HG03196 (cell line): ENCODE data around the gene DDAH2.

ENCODE experiments used
- ATAC-seq: cut with Tn5 transposase; IDR thresholded peaks from one replicate; pipeline ENCODE4 v1.9.1; 2021; ENCODE audit not compliant: unreplicated experiment

The DDAH2 gene

DNA sequence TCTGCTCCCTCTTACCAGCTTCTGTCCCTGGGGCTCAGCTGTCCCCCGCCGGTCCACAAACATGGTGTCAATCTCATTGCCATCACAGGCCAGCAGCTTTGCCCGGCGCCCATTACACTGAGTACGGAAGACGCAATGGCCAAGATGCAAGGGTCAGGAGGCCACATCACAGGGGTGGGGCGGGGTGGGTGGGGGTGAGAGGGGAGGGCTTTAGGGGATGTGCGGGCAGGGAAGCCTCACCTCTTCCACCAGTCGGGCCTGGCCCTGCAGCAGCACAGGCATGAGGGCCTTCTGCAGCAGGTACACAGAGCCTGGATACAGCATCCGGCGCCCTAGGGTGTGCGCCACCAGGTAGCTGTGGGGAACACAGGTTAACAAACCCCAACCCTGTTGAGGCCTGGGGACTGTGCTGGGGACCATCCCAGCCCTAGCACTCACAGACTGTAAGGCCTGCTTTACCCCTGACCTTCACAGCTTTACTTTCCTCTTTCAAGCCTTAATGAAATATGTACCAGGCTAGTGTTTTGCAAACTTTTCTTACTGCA, 37.5 kb downstream of the DDAH2 start:
- ATAC-seq, result no peak

DNA sequence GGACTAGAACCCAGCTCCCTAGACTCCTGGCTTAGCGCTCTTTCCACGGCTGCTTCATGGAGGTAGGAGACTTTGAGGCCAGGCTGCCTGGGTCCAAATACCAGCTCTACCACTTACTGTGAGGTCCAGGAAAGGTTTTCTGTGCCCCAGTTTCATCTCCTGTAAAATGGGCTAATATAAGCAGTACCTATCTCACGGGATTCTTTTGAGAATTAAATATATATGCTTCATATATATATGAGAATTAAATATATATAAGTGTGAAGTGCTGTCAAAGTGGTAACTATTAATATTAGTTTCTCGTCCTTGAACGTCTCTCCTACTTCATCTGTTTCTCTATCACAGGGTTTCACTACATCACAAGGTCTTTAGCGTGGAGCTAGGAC, 38.0 kb downstream of the DDAH2 start:
- no peak for ATAC-seq

DNA sequence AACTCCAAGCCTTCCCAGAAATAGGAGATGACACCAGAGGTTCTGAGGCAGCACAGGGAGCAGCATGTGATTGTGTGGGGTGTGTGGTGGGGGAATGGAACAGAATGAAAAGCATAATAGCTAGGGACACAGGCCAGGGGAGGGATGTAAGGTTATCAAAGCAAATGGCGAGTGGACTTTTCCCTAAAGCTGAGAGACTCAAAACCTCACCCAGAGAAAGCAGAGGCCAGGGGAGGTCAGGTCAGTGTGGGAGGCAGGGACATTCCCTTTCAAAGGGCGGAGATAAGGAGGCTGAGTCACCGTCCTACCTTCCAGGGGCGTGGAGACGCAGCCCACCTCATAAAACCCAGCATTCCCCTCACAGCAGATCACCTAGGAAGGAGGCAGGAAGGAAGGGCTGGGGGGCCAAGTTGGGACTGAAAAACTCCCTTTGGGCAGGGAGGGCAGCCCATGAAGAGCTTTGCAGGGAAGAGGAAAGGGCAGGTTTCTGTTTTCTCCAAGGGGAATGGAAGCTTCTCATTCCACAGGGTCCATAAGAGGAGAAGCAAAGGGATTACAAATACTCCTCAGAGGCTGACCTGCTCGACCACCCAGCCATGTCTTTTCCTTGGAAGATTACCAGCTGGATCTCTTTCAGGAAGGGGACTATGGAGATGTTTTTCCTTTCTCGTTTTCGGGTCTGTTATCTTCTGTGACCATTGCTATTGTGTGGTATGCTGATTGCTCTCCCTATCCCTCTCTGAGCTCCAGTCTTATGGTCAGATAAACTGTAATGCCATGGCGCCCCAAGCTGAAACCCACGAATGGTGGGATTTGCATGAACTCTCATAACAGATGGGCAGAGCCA, 38.6 kb downstream of the DDAH2 start:
- no peak for ATAC-seq

DNA sequence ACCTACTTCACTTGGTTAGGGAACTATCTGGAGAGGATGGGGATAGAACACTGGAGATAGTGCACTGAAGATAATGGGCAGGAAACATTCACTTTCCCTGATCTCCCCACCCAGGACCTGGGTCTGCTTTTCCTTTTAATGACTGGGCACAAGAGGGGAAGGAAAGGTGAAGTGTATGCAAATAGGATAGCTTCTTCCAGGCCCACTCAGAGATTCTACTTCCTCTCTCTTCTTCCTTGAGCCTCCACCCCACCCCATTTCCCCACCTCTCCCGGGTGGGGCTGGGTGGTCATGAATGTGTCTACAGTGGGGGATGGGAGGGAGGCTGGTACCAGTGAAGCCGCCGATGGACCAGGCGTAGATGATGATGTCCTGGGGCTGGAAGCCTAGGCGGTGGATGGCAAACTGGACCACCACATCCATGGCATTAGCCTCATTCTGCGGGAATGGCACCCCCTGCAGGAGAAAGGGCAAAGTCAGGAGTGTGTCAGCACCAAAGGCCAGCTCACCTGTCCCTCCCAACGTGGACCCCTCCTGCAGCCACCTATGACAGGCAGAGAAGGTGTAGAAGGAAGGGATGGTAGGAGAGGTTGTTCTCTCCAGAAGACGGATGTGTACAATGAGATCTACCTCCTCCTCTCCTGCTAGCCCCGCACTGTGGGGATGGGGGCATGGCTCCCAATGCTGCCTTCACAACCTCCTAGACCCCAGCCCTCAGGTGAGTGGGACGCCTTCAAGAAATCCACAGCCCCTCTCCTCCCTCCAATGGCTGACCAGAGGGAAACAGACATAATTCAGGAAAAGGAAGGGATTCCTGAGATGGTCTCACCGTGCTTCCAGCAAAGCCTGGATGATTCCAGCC, 39.6 kb downstream of the DDAH2 start:
- no peak for ATAC-seq

DNA sequence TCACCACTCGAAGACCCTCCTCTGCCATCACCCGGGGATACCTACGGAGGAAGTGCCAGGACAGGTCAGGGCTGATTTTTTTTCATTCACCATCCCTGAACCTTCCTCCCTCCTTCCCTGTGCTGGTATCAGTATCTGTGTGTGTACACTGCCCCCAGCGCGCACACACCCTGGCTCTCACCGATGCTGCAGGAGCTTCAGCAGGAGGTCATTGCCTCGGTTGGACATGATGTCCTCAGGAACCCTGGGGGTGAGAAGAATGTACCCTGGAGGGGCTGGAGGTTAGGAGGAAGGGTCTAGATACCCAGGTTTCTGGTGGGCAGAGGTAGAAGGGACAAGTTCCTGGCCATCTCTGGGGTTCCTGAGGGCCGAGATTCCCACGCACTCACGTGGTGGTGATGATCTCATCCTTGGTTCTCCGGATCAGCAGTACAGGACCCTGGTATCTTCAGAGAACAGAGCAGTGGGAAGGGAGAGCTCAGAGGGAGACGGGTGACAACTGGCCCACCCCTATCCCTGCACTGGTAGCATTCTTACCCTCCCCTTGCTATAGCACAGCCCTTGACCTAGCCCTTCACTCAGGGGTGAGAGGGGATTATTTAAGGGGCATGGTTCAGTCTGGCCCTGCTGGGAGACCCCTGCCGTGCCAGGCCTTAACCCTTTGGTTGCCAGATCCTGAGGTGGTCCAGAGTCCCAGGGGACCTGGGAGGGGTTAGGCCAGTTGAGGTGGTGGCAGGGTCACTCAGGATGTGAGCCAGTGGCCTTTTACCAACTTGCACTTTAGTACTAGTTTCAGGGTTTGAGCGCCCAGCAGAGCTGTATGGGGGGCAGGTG, 41.0 kb downstream of the DDAH2 start:
- no peak for ATAC-seq

DNA sequence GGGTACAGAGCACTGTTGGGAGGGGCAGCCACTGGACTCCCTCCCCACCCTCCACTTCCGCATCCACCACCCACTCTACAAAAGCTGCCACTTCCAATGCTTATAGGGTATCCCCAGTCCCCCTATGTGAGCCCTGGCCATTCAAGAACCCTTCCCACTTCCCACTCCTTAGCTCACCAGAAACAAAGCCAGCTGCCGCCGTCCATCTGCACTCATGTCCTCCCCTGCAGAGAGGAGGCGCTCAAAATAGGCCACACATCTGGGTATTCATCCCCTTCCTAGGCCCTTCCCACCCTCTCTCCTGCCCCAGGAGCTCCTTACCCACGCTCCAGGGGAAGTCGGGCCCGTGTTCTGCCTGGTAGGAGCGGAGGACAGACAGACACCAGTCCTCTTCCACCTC, 41.8 kb downstream of the DDAH2 start:
- ATAC-seq, result no peak

DNA sequence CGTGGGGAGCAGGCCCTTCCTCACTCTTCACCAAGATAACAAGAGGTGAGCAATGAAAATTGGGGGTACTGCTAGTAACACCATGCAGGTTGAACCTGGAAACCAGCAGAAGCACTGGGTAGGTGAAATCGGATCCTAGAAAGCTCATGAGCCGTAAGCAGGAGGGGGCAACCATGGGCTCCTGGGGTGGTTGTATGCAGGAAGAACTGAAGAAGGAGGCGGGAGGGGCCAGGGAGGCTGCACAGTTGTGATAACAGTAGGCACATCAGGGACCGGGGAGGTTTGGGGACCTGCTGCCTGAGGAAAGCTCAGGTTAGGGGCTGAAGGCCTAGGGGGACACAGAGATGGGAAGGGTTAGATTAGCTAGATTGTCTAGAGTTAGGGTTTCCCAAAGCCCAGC, 42.6 kb downstream of the DDAH2 start:
- ATAC-seq, result no peak

DNA sequence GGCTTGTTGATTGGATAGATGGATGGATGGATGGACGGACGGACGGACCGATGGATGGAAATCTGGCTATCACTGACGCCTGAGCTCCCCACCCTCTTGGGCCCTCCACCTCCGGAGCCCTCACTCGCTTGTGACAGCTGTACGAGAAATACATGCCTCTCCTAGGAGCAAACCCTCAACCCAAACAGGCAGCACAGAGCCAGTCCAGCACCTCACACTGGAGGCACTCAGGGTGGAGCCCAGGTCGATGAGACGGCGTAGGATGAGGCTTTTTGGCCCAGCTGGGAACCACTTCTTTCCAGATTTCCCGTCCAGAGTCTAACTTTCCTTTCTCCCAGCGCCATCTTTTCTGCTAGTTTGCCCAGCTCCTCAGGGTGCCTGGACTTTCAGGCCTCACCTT, 45.5 kb downstream of the DDAH2 start:
- no peak for ATAC-seq

DNA sequence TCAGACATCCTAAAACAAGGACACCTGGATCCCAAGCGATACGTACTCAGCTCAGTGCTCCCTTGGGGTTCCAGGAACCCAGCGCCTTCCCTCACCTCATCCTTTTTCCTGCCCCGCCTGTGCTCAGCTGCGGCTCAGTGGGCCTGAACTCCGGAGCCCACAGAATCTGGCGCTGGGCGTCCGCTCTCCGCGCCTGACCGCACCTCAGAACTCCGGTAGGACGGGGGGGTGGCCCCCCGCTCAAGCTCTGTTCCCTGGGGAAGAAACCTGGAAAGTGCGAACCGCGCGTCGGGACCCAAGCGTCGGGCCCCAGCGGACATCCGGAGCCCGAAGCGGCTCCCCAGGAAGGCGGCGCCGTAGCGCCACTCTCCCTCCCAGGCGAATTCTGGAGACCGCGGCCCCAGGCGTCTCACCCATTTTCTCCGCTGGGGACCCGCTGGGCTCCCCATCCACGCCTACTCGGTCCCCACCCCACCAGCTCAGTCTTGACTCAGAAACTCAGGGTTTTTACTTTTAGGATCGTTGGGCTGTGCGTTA, 47.9 kb downstream of the DDAH2 start:
- no peak for ATAC-seq

DNA sequence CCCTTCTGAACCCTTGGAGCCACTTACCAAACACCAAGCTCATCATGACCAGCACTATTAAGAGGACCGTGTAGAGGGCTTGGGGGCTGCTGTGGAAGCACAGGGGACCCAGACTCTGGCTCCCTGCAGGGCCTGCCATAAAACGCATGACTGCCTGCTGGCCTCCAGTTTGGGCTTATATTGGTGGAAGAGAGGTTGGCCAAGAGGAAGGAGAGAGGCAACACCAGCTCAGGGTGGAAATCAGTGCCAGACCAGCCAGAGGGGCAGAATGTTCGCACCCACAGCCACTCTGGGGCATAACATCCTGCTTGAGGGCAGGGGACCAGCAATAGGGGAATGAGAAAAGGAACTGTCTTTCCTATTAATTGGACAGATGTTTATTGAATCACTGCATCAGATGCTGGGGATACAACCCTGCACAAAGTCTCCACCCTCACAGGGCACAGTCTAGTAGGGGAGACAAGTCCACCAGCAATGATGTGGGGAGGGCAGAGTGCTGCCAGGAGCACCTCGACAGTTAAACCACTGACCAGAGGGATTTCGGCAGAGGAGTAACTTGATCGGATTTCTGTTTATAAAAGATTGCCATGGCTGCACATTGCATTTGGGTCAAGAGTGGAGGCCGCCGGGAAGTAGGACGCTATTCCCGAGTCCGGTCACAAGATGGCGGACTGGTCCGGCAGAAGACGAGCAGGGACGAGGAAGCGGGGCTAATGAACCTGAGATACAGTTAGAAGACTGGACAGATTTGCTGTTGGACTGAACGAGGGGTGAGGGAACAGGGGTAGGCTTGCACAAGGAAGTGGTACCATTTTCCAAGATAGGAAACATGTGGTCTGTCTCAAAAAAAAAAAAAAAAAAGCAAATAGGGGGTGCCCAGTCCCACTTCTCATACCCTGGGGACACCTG, 48.6 kb downstream of the DDAH2 start, which contains the start of gene LY6G5C:
Gene LY6G5C, minus strand, starts transcription at position 842 of the 909 bp plus-strand sequence. Its CDS starts 694 bp downstream, at position 148.
- no peak for ATAC-seq

DNA sequence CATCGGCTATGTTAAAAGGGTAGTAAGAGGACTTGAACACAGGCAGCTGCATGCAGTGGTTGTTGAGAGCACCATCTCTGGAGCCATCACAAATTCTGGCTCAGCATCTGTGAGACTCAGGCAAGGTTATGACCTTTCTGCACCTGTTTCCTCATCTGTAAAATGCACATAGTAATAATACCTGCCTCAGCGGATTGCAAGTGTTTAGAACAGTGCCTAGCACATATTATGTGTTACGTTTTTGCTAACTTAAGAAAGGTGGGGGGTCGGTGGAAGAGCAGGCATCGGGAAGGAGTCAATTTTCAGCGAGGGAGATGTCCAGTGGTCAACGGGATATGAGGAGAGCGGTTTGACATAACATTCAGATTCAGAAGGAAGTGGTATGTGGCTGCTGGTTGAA, 51.1 kb downstream of the DDAH2 start:
- no peak for ATAC-seq
